ENCODE results near the gene UFSP2. TPM values are rescaled to one million over a fixed set of nuclear protein-coding genes. Genes with fewer than 3 reads are reported as not detected.
A peak's percentile ranks its signal among the peaks of the same experiment; 100 is the strongest.

The UFSP2 gene
- total RNA-seq, 3 donors from 2014 or later: 20.6 to 48.3 (median 37.9) TPM

- TF ChIP-seq CTCF (IDR thresholded peaks at IDR 0.05): no peak
- TF ChIP-seq POLR2A (IDR thresholded peaks at IDR 0.05): no peak
- no peak for TF ChIP-seq POLR2AphosphoS5 (IDR thresholded peaks at IDR 0.05)
- no peak overlapping the region for H3K27ac ChIP-seq
These were observed 20.3 kb downstream of the UFSP2 start for GRCh38 chr4:185405296-185405999.

DNA sequence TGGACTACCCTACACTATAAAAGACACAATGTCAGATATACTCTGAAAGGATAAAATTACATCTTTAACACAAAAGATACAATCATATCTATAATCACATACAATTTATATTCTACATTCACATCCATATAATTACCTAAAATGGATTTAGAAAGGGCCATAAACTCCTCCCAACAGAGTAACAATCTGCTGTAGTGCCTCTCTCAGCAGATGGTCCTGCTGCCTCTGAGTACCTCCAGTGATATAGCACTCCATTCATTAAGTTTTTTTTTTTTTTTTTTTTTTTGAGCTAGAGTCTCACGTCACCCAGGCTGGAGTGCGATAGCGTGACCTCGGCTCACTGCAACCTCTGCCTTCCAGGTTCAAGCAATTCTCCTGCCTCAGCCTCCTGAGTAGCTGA lies 21.7 kb downstream of the UFSP2 start:
- DNase-seq (ENCODE audit: low spot score in 2 of 2): no peak
- Histone ChIP-seq H3K4me1 (no peaks in the 10 kb centered on the region), H3K27me3 (no peaks in the 10 kb centered on the region), H3K36me3 (no peaks in the 10 kb centered on the region), H3K27ac (no peak overlapping the region), H3K9me3 (no peaks in the 10 kb centered on the region), H3K4me3 (no peak overlapping the region)
- TF ChIP-seq CTCF (IDR thresholded peaks at IDR 0.05): no peak
- no peak for TF ChIP-seq POLR2AphosphoS5 (IDR thresholded peaks at IDR 0.05)
- TF ChIP-seq POLR2A (IDR thresholded peaks at IDR 0.05): no peak
- intact Hi-C loops (cut with DNase I; ENCODE audit: low total_unique reads): no loop called here

More at GRCh38 chr4:185405296-185405999, 20.3 kb downstream of the UFSP2 start:
- no peak for DNase-seq (ENCODE audit: low spot score in 2 of 2)
- no peaks in the 10 kb centered on the region for H3K9me3 ChIP-seq
- H3K4me1 ChIP-seq: no peaks in the 10 kb centered on the region
- H3K4me3 ChIP-seq: no peak overlapping the region
- H3K36me3 ChIP-seq: no peaks in the 10 kb centered on the region
- H3K27me3 ChIP-seq: no peaks in the 10 kb centered on the region
- intact Hi-C loops (cut with DNase I; ENCODE audit: low total_unique reads): no loop called here

DNA sequence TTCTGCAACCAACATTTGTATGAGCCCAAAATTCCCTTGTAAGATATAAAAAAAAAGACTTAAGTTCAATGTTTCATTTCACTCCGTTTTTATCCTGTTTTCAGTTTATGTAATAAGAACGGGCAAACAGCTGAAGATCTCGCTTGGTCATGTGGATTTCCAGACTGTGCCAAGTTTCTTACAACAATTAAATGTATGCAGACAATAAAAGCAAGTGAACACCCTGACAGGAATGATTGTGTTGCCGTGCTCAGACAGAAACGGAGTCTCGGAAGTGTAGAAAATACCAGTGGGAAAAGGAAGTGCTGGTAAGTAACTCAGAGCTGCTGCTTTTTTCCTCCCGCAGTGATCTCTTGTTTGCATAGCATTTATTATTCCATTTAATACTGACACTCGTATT lies 26.3 kb downstream of the UFSP2 start:
- Histone ChIP-seq H3K4me3 (no peak overlapping the region), H3K27ac (peak overlapping the region in 1 of 2 donors; percentile 22), H3K9me3 (no peaks in the 10 kb centered on the region), H3K36me3 (no peaks in the 10 kb centered on the region), H3K27me3 (no peaks in the 10 kb centered on the region), H3K4me1 (no peaks in the 10 kb centered on the region)
- DNase-seq (ENCODE audit: low spot score in 2 of 2): no peak
- TF ChIP-seq CTCF (IDR thresholded peaks at IDR 0.05): no peak
- no peak for TF ChIP-seq POLR2A (IDR thresholded peaks at IDR 0.05)
- TF ChIP-seq POLR2AphosphoS5 (IDR thresholded peaks at IDR 0.05): no peak
- intact Hi-C loops (cut with DNase I; ENCODE audit: low total_unique reads): loop anchor here (10.0 kb wide), 1 partner anchor 195 kb away; the partner anchor contains the start of genes CFAP97 and SNX25

GRCh38 chr4:185398618-185399017 lies 27.1 kb downstream of the UFSP2 start:
- Histone ChIP-seq H3K36me3 (no peaks in the 10 kb centered on the region), H3K27me3 (no peaks in the 10 kb centered on the region), H3K9me3 (no peaks in the 10 kb centered on the region), H3K4me1 (no peaks in the 10 kb centered on the region), H3K4me3 (no peak overlapping the region), H3K27ac (peak overlapping the region in 1 of 2 donors; percentile 30)
- DNase-seq (ENCODE audit: low spot score in 2 of 2): no peak
- TF ChIP-seq CTCF (IDR thresholded peaks at IDR 0.05): no peak
- no peak for TF ChIP-seq POLR2AphosphoS5 (IDR thresholded peaks at IDR 0.05)
- no peak for TF ChIP-seq POLR2A (IDR thresholded peaks at IDR 0.05)
- intact Hi-C loops (cut with DNase I; ENCODE audit: low total_unique reads): loop anchor here (10.0 kb wide), 1 partner anchor 194 kb away; the partner anchor contains the start of genes CFAP97 and SNX25

DNA sequence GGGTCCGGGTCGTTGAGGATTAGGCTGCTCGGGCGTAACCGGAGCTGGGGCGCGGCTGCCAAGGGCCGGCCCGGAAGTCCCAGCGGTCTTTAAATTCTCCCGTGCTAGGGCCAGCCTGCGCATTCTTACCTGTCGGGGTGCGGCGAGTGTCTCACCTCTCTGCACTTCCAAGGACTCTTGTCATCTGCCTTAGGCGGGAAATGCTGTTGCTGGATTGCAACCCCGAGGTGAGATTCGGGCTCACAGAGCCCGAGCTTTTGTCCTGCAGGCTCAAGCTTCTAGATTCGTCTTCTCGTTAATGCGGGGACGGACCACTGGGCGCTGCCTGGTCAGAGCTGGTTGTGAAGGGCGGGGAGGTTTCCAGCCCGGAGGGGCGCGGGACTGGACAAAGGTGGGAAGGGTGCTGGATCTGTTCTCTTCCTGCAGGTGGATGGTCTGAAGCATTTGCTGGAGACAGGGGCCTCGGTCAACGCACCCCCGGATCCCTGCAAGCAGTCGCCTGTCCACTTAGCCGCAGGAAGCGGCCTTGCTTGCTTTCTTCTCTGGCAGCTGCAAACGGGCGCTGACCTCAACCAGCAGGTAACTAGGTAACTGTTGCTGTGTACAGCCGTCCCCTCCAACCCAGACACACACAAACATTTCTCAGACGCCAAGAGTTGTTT lies 28.9 kb downstream of the UFSP2 start, which contains the start of gene ANKRD37:
TSS of gene ANKRD37 (plus strand) at position 118 of the 662 bp plus-strand sequence. CDS start at position 201, 83 bp downstream.
- intact Hi-C loops (cut with DNase I; ENCODE audit: low total_unique reads): loop anchor here (10.0 kb wide), 1 partner anchor 192 kb away; the partner anchor contains the start of genes CFAP97 and SNX25
- no peaks in the 10 kb centered on the region for H3K27me3 ChIP-seq
- no peaks in the 10 kb centered on the region for H3K9me3 ChIP-seq
- H3K4me3 ChIP-seq: peak within 1 kb of the TSS; percentile 76 to 89 (median 86)
- H3K27ac ChIP-seq: peak within 1 kb of the TSS; percentile 99 to 100
- TF ChIP-seq CTCF (IDR thresholded peaks at IDR 0.05) (peak in 1 of 3 donors; percentile 50), POLR2AphosphoS5 (IDR thresholded peaks at IDR 0.05) (peak in 1 of 3 donors; percentile 35), POLR2A (IDR thresholded peaks at IDR 0.05) (no peak)
- no peaks in the 10 kb centered on the region for H3K36me3 ChIP-seq
- H3K4me1 ChIP-seq: no peaks in the 10 kb centered on the region
- DNase-seq (ENCODE audit: low spot score in 2 of 2): peak; percentile 63 to 77

Data from breast epithelium (tissue), 4 donors.